ENCODE measurements around the gene PDCD11.

GRCh38 chr10:103439776-103440175, 43.4 kb downstream of the PDCD11 start:
- TF ChIP-seq CTCF (IDR thresholded peaks at IDR 0.05) (no peak), POLR2A (IDR thresholded peaks at IDR 0.05) (no peak)

All from Peyer's patch (tissue), 4 donors.